NCI-H526 treated with DMSO at 0.1 percent for 48 hours (cell line): Measurements from ENCODE around the gene FILIP1L.

ENCODE experiments used
- DNase-seq: peaks from one replicate; lab custom pipeline; 2025; lab: John Stamatoyannopoulos, UW

FILIP1L gene

GRCh38 chr3:100042166-100042981, 71.9 kb downstream of the FILIP1L start:
- DNase-seq = no peak

GRCh38 chr3:100041328-100041749, 73.0 kb downstream of the FILIP1L start:
- DNase-seq = no peak

GRCh38 chr3:100040451-100041225, 73.7 kb downstream of the FILIP1L start:
- DNase-seq = no peak

DNA sequence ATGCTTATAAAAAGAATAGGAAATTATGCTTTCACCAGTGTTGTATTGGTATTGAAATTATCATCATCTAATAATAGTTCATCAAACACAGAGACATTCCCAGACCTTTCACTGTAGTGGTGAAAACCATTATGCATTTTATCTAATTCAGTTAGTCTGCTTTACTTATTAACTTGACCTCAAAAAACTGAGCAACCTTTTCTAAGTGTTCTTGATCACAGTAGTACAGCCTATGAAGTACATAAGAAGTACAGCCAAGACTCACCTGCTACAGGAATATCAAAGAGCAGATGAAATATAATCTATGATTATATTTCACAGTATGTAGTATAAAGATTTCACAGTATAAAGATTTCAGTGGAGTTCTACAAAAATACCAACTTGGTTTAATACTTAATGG, 75.2 kb downstream of the FILIP1L start:
- no peak for DNase-seq

- no peak for DNase-seq
Measured at GRCh38 chr3:100033903-100034471, 80.3 kb downstream of the FILIP1L start.

DNA sequence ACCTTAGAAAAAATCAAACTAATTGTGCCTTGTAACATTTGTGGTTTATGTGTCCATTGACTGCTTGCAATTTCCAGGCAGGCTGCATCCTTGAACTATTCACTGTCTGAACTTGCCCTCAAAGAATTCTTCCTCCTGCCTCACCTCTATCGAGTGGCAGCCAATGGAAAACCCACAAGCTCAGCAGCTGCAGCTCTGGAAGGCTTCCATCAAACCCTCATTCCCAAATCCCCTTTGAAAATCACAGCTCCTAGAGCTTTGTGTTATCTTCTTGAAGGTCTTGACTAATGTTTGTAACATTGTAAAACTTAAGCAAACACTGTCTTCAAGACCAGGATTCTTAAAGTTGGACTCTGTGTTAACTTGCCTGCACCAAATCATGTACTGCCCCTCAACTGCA, 81.1 kb downstream of the FILIP1L start:
- DNase-seq = no peak

DNA sequence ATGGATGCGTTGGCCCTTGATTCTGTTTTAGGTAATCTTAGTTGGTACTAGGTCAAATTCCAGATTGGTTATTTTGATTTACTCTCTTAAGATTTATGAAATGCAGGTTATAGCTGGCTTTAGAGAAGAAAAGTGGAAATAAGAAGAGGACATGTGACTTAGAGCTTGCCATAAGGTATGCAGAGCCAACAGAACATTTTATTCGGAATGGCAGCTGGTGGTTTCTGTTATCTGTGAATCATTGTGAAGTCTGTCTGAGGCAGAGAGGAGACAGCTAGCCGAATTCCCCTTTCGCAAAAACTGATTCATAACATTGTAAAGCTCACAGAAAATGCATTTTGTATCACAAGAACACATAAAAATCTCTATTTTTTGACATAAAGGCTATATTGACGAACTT, 82.1 kb downstream of the FILIP1L start:
- no peak for DNase-seq

DNA sequence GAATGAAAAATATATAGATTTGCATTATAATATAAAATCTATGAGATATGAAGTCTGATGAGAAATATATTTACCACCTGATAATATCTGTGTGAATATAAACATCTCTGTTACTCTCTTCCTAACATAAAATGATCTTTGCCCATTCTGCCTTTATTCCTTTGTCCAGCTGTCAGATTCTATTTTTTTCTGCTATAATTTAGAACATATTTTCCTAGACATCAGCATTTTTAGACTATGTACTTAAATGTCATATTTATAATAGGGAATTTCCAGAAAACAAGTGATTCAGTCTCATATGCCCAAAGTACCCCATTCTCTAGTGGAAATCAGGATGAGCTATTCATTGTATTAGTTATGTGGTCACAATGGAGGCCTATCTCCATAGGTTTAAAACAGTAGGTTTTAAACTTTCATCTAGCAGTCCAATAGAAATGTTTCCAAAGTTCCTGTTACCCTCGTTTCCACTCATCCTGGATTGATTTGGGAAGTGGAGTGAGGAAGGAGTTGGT, 83.3 kb downstream of the FILIP1L start:
- DNase-seq = no peak

DNA sequence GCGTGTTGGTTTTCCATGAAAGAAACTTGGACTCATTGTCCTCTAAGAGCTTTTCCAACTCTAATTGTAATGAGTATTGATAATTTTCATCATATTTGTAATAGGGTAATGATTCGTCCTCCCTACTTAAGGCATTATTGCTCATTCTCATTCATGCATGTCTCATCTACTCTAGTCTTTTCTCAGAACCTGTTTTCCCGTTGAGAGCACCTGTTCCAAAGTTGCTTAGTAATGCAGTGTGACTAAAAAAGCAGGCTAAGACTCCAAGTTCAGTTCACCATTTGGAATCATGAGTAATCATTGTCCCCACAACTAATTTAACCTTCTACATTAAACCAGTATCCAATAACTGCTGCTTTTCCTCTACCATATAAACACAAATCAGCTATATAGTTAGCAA, 84.0 kb downstream of the FILIP1L start:
- no peak for DNase-seq

DNA sequence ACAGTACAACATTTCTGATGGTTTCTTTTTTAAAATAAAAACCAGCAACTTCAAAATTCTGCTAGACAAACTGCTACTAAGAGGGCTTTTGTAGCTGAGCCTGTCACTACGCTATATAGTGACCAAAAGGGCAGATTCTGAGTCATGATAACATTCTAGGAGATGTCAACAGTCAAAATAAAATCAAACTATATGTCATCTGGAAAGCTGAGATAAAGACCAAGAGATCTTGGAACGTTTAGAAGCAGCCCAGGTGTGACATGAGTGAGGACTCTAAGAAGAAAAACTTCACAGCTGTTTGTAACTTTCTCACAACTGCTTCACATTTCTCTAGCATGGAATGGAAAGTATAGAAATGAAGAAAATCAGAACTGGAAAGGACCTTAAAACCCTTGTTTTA, 84.6 kb downstream of the FILIP1L start:
- DNase-seq = no peak

DNA sequence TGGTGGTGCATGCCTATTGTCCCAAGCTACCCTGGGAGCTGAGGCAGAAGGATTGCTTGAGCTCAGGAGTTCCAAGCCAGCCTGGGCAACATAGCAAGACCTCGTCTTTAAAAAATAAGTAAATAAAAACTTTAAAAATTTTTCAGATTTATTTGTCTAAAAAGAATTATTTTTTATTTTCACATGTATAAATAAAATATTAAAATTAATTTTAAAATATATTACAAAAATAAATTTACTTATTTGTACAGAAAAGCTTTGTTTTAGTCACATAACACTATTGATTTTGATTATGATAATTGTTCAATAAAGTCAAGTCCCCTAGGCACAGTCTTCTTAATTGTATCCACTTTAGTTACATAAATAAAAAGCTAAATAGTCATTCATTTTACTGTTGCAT, 85.2 kb downstream of the FILIP1L start:
- DNase-seq = no peak

DNA sequence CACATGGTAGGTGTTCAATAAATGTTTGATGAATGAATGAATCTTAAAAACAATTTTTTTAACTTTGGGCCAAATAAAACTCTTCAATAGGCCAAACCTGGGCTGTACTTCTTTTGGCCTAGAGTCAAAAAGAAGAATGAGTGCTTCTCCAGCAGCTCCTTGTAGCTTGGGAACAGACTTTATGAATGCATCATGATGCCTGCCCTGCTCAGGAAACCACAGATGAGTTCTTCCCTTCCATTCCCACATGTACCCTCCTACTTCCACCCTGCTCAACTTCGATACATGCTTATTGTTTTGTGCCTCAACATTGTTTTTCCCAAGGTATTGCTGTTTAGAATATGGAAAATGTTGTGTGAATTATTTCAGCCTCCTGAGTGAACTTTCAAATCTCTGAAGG, 87.0 kb downstream of the FILIP1L start:
- no peak for DNase-seq

DNA sequence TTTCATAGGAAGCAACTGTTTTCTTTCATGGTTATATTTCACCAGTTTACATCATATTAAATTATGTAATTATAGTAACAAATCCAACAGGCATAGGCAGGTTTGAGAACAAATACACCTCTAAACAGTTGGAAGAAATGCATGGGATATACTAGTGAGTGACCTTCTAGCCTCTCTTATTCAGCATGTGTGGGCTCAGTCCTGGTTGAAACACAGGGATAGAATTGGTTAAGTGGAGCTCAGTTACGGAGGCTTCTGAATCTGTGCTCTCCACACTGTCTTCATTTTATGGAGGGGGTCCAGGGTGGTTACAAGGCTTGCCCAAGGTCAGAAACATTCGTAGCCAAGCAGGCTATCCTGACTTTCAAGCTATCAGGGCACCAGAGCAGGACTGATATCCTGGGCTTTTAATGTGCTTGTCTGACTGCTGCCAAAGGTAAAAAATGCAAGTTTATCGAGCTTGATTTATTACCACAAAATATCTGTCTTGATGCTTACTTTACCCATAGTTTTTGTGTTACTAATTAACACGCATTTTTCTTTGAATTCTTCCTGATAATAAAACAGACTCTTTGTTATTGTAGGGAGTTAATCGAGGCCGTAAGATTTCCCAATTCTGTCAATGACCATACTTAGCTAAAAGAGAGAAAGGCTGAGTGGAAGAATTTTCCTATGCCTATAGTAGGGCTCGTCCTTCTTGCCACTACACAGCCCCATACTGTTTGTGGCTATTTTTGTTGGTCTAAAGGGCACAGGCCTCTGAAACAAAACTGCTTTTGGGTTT, 89.6 kb downstream of the FILIP1L start:
- DNase-seq = no peak

DNA sequence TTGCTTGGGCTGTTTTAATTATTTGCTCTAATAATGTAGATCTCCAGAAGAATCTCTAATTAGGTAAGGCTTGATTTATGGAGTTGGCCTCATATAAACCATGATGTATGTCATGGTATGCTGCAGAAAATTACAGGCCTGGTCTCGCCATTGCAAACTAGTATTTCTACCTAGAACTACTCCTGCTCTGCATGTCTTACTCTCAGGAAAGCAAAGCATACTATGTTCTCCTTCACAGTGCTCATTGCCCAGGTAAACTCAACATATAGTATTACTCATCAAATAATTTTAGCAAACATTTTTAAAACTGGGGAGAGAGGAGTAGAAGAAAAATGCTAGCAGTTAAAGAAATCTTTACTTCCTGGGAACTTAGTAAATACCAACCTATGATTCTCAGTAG, 90.7 kb downstream of the FILIP1L start:
- no peak for DNase-seq

- peak; percentile 52 for DNase-seq
Measured at GRCh38 chr3:100023150-100023549, 91.2 kb downstream of the FILIP1L start.

DNA sequence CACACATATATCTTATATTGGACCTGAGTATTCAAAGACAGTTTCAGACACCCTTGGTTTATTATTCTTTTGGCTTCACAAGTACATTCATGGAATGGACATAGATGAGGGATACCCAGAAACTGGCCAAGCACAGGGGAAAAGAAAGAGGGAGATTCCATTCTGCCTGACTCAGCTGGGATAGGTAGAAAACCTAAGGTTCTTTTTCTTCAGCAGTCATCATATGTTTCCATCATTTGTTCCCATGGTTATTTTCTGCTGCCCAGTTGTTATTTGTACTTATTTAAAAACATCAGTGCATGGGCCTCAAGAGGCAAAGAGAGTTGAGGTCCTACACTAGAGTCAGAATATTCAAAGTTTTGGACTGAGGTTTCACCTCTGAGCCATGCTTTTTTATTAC, 91.8 kb downstream of the FILIP1L start:
- DNase-seq = no peak

DNA sequence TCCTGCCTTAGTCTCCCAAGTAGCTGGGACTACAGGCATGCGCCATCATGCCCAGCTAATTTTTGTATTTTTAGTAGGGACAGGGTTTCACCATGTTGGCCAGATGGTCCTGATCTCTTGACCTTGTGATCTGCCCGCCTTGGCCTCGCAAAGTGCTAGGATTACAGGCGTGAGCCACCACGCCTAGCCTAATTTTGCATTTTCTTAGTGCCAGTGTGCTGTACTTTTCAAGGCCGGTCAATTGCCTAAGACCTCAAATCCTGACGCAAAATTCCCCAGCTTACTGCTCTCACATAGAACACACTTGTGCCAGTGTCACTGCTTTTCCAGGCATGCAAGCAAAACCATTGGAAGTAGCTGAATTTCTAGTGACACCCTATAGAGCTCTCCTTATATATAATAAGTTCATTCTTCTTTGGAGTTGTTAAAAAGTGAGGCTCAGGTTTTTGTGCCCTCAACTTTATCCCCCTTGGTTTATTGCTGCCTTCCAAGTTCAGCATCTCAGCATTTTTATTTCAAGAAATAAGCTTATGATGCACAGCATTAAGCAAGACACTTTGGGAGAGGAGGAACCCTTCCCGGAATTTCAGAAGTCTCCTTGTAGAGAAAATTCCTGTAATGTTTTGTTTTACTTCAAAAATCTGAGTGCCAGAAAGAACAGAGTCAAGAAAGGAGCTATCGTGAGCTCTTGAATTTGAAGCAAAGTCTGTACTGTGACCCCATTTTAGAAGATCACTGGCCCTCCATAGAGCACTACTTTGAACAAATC, 93.2 kb downstream of the FILIP1L start:
- DNase-seq = no peak

GRCh38 chr3:100019719-100020118, 94.6 kb downstream of the FILIP1L start:
- DNase-seq = no peak

DNA sequence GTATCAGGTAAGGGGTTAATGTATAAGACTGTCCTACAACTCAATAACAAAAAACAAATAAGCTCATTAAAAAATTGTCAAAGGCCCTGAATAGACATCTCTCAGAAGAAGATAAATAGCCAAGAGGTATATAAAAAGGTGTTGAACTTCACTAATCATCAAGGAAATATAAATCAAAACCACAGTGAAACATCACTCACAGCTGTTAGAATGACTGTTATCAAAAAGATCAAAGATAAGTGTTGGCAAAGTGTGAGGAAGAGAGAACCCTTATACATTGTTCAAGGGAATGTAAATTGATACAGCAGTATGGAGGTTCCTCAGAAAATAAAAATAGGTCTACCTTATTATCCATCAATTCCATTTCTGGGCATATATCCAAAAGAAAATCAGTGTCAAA, 95.5 kb downstream of the FILIP1L start:
- DNase-seq = no peak

- DNase-seq = no peak
Measured at GRCh38 chr3:100010087-100010417, 104.2 kb downstream of the FILIP1L start.

GRCh38 chr3:100009276-100010086, 104.8 kb downstream of the FILIP1L start:
- no peak for DNase-seq
